ENCODE measurements around the gene PPM1H. TPM values are rescaled to one million over a fixed set of nuclear protein-coding genes. Genes with fewer than 3 reads are reported as not detected.
A peak's percentile ranks its signal among the peaks of the same experiment; 100 is the strongest.

The PPM1H gene
- polyA plus RNA-seq, 4 donors = 27.7 to 31.9 (median 30.4) TPM

DNA sequence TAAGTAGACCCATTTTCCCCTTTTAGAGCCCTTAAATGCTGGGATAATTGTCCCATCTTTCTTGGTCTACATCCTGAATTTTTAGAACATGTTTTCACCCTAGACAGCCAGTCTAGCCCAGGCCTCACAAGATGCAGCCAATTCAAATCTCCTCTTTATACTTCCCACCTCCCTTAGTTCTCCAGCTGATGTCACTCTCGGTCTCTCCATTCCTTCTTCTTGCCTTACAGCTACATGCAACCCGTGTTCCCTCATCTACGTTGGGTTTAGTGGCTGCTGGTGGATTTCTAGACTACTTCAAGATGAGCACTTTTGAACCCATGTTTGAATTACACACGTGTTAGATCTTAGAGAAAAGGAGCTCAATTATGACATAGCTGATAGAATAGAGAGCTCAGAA, 132.0 kb downstream of the PPM1H start:
- no peak for DNase-seq (ENCODE audit: low read depth in 4 of 4, low spot score in 3 of 4)

GRCh38 chr12:62802321-62802720, 132.6 kb downstream of the PPM1H start:
- no peak for DNase-seq (ENCODE audit: low read depth in 4 of 4, low spot score in 3 of 4)

- no peak for DNase-seq (ENCODE audit: low read depth in 4 of 4, low spot score in 3 of 4)
Measured at GRCh38 chr12:62801796-62802195, 133.2 kb downstream of the PPM1H start.

DNA sequence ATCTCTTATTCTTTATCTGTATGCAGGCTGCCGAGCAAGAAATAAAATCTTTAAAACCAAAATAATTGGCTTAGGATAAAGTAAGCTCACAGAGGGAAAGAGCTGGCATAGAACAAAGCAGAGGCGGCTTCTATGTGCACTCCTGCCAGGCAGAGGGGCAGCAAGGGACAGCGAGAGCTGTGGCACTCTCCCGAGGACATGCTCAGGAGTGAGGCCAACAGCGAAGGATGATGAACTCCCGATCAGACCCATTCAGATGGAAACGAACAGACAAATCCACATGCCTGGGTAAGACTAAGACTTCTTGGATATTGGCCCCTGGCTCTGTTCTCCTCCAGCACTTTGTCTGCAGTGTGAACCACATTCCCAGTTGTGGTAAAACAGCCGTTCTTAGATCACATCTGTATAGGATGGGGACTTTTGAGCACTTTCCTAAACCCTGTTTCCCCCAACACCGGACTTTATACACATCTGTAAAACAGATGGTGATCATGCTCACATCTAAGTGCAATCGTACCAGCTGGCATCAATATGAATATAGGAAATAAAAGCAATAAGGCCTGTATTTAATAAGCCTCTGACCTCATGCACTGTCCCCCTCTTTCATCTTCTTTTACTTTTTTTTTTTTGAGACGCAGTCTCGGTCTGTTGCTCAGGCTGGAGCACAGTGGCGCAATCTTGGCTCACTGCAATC, 134.1 kb downstream of the PPM1H start:
- no peak for DNase-seq (ENCODE audit: low read depth in 4 of 4, low spot score in 3 of 4)

GRCh38 chr12:62799766-62800406, 135.1 kb downstream of the PPM1H start:
- no peak for DNase-seq (ENCODE audit: low read depth in 4 of 4, low spot score in 3 of 4)

DNA sequence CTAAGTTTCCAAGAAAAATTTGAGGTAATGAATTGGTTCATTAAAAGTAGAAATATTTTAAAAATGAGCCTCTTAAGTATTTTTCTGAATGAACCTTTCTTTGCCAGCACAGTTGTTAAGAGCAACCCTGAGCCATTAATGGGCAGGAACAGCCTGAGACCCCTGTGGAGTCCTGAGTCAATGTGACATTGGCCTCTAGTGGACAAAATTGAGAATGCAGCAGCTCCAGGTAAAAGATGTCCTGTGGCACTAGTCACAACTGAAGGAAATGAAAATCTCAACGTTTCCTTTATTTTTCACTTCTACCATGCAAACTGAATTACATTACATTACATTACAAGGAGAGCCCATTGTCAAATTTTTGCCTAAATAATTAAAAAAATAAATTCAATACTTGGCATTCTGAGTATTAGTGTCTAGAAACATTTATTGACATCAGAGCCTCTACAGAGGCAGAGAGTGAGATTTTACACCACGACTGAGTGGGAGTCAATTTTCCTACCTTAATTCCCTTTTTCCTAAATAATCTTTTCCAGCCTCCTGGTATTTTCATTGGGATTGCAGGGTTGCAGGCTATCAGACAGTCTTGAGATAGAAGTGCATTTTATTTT, 135.7 kb downstream of the PPM1H start:
- peak in 3 of 4 donors; percentile 63 to 82 (median 72) for DNase-seq (ENCODE audit: low read depth in 4 of 4, low spot score in 3 of 4)

DNA sequence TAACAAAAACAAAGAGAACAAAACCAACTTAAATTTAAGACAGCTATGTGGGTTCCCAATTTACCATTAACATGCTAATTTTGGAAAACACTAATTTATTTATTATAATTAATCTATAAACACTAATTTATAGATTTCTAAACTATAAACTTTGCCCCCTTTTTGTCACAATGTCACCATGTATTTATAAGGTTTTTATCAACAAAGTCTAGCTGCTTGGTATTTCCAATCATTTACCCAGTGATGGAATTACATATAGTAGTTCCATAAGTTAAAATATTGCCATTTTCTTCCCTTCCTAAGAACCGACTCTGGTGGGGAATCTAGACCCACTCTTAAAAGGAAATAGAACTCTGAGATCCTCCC, 140.7 kb downstream of the PPM1H start:
- DNase-seq (ENCODE audit: low read depth in 4 of 4, low spot score in 3 of 4) = no peak

GRCh38 chr12:62793256-62794217, 141.4 kb downstream of the PPM1H start:
- peak; percentile 72 to 77 (median 76) for DNase-seq (ENCODE audit: low read depth in 4 of 4, low spot score in 3 of 4)

GRCh38 chr12:62792236-62792870, 142.6 kb downstream of the PPM1H start:
- no peak for DNase-seq (ENCODE audit: low read depth in 4 of 4, low spot score in 3 of 4)

GRCh38 chr12:62789851-62790250, 145.1 kb downstream of the PPM1H start:
- DNase-seq (ENCODE audit: low read depth in 4 of 4, low spot score in 3 of 4) = no peak

GRCh38 chr12:62787611-62788010, 147.3 kb downstream of the PPM1H start:
- no peak for DNase-seq (ENCODE audit: low read depth in 4 of 4, low spot score in 3 of 4)

- no peak for DNase-seq (ENCODE audit: low read depth in 4 of 4, low spot score in 3 of 4)
Measured at GRCh38 chr12:62787023-62787422, 147.9 kb downstream of the PPM1H start.

DNA sequence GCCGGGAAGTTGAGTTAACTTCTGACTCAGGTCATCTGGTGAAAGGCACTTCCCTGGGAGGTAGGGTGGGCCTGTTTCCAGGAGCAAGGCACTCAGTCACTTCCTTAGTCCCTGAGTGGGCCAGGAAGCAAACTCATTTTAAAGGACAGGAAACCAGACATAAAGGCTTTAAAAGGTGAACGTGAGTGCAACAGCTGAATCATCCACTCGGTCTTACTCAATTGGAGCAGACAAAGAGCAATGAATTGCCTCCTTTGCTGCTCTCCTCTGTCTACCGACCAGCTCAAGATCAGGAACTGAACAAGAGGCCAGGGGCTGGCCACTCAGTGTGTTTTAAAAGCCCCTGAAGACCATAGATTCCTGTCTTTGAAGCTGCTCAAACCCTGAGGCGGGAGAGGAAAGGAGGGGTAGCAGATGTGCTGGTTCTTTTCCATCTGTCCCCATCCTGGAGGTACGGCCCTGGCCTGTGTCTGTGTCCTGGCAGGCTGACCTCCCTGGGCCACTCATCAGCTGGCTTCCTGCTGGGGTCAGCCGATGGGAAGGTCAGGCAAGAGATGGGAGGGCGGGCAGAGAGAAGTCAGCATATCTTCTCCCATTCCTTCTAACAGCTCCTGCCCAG, 148.9 kb downstream of the PPM1H start:
- DNase-seq (ENCODE audit: low read depth in 4 of 4, low spot score in 3 of 4) = peak in 3 of 4 donors; percentile 5 to 28 (median 19)

DNA sequence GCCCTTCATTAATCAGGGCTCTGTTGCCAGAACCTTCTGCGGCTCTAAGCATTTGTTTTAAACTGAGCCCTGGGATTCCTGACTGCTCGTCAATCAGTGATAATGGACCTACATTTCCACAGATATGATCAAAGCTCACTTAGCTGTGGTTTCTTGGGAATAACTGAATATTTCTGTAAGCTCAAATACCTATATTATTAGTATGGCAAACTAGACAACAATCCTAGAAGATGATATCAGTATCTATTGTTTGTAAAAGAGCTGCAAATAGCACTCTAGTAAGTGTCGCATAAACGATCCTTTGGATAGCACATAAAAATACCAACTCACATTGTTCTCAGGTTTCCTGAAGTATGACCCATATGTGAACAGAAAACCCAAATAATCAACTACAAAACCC, 150.4 kb downstream of the PPM1H start:
- no peak for DNase-seq (ENCODE audit: low read depth in 4 of 4, low spot score in 3 of 4)

GRCh38 chr12:62783881-62784280, 151.1 kb downstream of the PPM1H start:
- no peak for DNase-seq (ENCODE audit: low read depth in 4 of 4, low spot score in 3 of 4)

- DNase-seq (ENCODE audit: low read depth in 4 of 4, low spot score in 3 of 4) = no peak
Measured at GRCh38 chr12:62781136-62781880, 153.6 kb downstream of the PPM1H start.

DNA sequence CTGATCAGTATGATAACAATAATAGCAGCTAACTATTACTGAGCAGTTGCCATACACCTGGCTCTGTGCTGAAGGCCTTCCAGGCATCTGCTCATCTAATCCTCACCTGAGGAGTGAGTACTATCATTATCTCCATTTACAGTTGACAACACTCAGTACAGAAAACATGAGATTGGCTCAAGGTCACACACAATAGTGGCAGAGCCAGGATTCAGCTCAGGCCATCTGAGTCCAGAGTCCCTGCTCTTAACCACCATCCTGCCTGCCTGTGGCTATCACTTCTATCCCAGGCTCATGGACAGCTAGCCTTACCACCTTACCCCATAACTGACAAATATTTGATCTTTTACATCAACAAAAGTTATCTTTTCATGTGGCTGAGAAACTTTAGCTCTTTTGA, 155.5 kb downstream of the PPM1H start:
- no peak for DNase-seq (ENCODE audit: low read depth in 4 of 4, low spot score in 3 of 4)

- DNase-seq (ENCODE audit: low read depth in 4 of 4, low spot score in 3 of 4) = no peak
Measured at GRCh38 chr12:62778187-62778586, 156.8 kb downstream of the PPM1H start.

DNA sequence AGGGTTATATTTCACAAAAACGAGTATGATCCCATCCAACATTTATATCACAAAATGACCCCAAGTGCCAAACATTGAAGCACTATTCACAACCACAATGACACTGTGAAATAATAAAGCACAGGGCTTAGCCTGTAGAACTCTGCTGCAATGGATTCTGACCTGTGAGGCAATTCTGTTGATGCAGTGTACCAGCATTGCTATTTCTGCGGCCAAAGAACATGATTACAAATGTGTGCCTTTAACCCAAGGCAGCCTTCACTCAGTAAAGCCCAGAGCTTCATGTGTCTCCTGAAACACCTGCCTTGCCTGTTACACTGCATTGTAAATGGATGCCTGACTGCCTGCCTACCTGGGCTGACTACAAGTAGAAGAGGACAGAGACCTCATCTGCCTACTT, 158.0 kb downstream of the PPM1H start:
- DNase-seq (ENCODE audit: low read depth in 4 of 4, low spot score in 3 of 4) = no peak
